HepG2 (cell line): ENCODE results near the gene USP9X.

Experiments
- BHLHE40 ChIP-seq: IDR thresholded peaks from 2 replicates; pipeline ENCODE4 v1.6.1; 2011; ENCODE audit warnings: low read length, improper control_type of control experiment
- CTCF ChIP-seq: sonication (generic); formaldehyde crosslinking; IDR thresholded peaks from 2 replicates; pipeline ENCODE4 v1.5.0; 2020; ENCODE audit warnings: mild to moderate bottlenecking, missing genetic modification reagents, moderate library complexity
- NFIC ChIP-seq: IDR thresholded peaks from 2 replicates; pipeline ENCODE4 v1.6.1; 2012; ENCODE audit warnings: mild to moderate bottlenecking, low read length, inconsistent platforms
- SIN3A ChIP-seq: IDR thresholded peaks from 2 replicates; pipeline ENCODE4 v1.6.1; 2011; ENCODE audit warnings: low read depth, mild to moderate bottlenecking, control low read depth, low read length, borderline replicate concordance
- ZNF878 ChIP-seq: sonication (generic); formaldehyde crosslinking; IDR thresholded peaks from 2 replicates; pipeline ENCODE4 v1.8.1; 2023; ENCODE audit warnings: mild to moderate bottlenecking, missing genetic modification reagents, moderate library complexity

- TF ChIP-seq CTCF (CRISPR knock-in tag): no peak
- TF ChIP-seq ZNF878 (CRISPR knock-in tag): no peak
- no peak for TF ChIP-seq NFIC
- TF ChIP-seq BHLHE40: no peak
- TF ChIP-seq SIN3A: no peak
Observed at GRCh38 chrX:41119803-41120202, 34.6 kb downstream of the USP9X start.
